Epithelial cell of proximal tubule (primary cell): ENCODE data around the gene HERC3. TPM values are rescaled to one million over a fixed set of nuclear protein-coding genes. Genes with fewer than 3 reads are reported as not detected.

Source experiments
- DNase-seq: peaks from one replicate; pipeline ENCODE4 v3.0.0-alpha.2; 2011; ENCODE audit warnings: low read depth
- H3K4me3 ChIP-seq: 2 replicates; pipeline ENCODE4 v1.5.1; 2011; ENCODE audit warnings: low read depth, mild to moderate bottlenecking, low read length
- CTCF ChIP-seq: conservative IDR thresholded peaks from 2 replicates; pipeline ENCODE4 v1.5.1; 2012; ENCODE audit warnings: low read depth, mild to moderate bottlenecking, low read length
- total RNA-seq: library from RNA; depleted of rRNA; stranded (reverse); fragments of >200 nt; gene quantifications from 2 replicates; pipeline ENCODE4 v1.2.3, GENCODE V29; 2015

The HERC3 gene
- total RNA-seq, 1 donor from 2014 or later, result 14.0 TPM

DNA sequence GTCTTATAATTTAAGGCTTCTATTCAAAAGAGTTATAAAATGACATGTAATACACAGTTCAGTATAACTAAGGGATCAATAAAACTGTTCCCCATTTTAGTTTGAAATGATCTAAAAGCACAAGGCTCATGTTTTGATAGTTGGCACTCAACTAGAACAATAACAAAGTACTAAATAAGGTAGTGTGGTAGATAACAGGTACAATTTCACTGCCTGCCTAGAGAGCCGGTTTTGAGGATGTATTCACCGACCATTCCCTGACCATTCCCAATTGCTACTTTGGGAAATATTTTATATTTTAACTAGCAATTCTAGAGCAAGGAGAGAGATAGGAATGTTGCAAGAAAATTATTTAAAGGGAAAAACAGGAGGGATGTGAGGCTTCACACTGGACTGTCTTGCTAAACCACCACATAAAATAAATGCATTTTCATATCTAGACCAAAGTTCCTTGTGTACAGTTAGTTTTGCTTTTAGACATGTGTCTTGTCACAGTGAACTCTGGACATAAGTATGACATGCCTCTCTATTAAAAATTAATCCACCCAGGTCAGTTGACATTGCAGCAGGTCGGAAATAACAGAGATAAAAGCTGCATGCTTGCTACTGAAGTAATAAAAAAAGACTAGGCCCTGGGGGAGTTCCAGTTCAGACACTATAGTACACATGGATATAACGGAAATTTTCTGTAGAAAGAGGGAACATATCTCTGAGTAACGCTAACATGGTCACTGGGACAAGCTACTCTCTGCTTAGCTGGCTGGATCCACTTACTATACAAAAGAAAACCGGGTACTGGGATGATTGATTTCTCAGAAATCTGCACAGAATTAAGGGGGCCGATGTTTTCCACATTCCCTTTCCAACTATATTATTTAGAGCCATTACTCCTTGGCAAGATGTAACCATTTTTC is 161.6 kb downstream of the HERC3 start:
- H3K4me3 ChIP-seq, result no peak overlapping the region
- DNase-seq, result no peak
- no peak for TF ChIP-seq CTCF

- DNase-seq, result no peak
- TF ChIP-seq CTCF, result no peak
- H3K4me3 ChIP-seq, result no peak overlapping the region
Observed at GRCh38 chr4:88754796-88755195, 162.5 kb downstream of the HERC3 start.

- no peak overlapping the region for H3K4me3 ChIP-seq
- TF ChIP-seq CTCF, result no peak
- DNase-seq, result no peak
Observed at GRCh38 chr4:88755454-88755853, 163.2 kb downstream of the HERC3 start.

- no peak overlapping the region for H3K4me3 ChIP-seq
- no peak for TF ChIP-seq CTCF
- DNase-seq, result no peak
Observed at GRCh38 chr4:88756149-88756548, 163.9 kb downstream of the HERC3 start.

DNA sequence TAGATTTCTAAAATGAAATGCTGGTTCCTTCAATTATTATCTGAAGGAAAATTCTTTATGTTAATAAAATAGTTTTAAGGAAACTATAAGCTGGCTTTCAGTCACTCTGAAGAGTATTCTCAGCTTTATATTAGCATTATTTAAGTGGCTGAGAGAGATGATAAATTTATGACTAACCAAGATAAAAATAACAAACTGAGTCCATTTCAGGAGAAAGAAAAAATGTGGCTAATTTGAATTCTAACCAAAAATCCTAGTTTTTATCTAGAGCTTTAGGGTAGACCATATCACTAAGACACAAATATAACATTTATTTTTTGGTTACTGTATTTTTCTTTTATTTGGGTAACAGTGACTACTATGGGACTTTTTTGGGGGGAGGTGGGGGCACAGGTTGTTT is 164.8 kb downstream of the HERC3 start:
- no peak overlapping the region for H3K4me3 ChIP-seq
- TF ChIP-seq CTCF, result no peak
- no peak for DNase-seq

GRCh38 chr4:88757776-88758175 is 165.5 kb downstream of the HERC3 start:
- no peak overlapping the region for H3K4me3 ChIP-seq
- DNase-seq, result no peak
- no peak for TF ChIP-seq CTCF

Other genes starting within 250 kb of the HERC3 start
- gene HERC6, start 213.6 kb upstream of the HERC3 start, total RNA-seq, result 2.4 and 5.4 TPM in 2 replicates
- gene HERC5, start 135.4 kb upstream of the HERC3 start, total RNA-seq, result 1.2 and 2.0 TPM in 2 replicates
- 32.9 and 57.2 TPM in 2 replicates for gene PYURF, start 68.7 kb upstream of the HERC3 start, total RNA-seq
- 1.4 and 3.5 TPM in 2 replicates for gene NAP1L5, start 105.3 kb downstream of the HERC3 start, total RNA-seq